ENCODE data around the gene BEND3.

Gene BEND3

GRCh38 chr6:107019047-107019446 is 96.3 kb downstream of the BEND3 start:
- CTCF ChIA-PET, result no interaction called here

More at GRCh38 chr6:107019047-107019446, 96.3 kb downstream of the BEND3 start:
- POLR2A ChIA-PET, result interaction anchor here (0.6 to 0.7 kb wide), 3 partner anchors 129 to 1505 kb away, joined by 4 to 8 read pairs (median 5); no protein-coding TSS in a partner anchor
- DNase-seq (ENCODE audit: extremely low spot score), result no peak
- no peak for TF ChIP-seq CTCF (IDR thresholded peaks at IDR 0.05; ENCODE audit: control extremely low read depth, extremely low read depth, low read depth, missing control alignments)
